Left colon (tissue), 2 donors: ENCODE data around the gene CNTFR. TPM values are rescaled to one million over a fixed set of nuclear protein-coding genes. Genes with fewer than 3 reads are reported as not detected.

Source experiments
- ATAC-seq: fragments of 200-7000 bp; cut with Tn5 transposase; one replicate; pipeline ENCODE4 v1.9.1; 2020; ENCODE audit warnings: mild to moderate bottlenecking, moderate library complexity
- DNase-seq, 2 donors: peaks; one replicate each; pipeline ENCODE4 v3.0.0-alpha.2; 2020
- intact Hi-C, 2 donors: fragments of 100-400 bp; cut with DNase I in 1 of 2; cut with micrococcal nuclease in 1 of 2; formaldehyde crosslinking; loops; one replicate each; pipeline versions ENCODE4 v1.11.2 to v1.14.0; 2022; cut with DNase I, micrococcal nuclease
- total RNA-seq, 2 donors: library from RNA; stranded (reverse); fragmentation: NEBNext Ultra II Directional; extraction: Animal tissue kit (Norgen Biotek cat#: 25700); gene quantifications; one replicate each; pipeline ENCODE4 v1.2.1, GENCODE V29; 2021
- donor health status: DM: no; HTN: no; CAD: no.
- donor health status: DM: yes; HTN: yes; CAD: no.

CNTFR gene
- total RNA-seq, 2 donors from 2014 or later, result 6.4 to 13.1 TPM

GRCh38 chr9:34577400-34578240 is 11.9 kb downstream of the CNTFR start:
- DNase-seq (no peak), ATAC-seq (no peak)
- intact Hi-C loops, result no loop called here

DNA sequence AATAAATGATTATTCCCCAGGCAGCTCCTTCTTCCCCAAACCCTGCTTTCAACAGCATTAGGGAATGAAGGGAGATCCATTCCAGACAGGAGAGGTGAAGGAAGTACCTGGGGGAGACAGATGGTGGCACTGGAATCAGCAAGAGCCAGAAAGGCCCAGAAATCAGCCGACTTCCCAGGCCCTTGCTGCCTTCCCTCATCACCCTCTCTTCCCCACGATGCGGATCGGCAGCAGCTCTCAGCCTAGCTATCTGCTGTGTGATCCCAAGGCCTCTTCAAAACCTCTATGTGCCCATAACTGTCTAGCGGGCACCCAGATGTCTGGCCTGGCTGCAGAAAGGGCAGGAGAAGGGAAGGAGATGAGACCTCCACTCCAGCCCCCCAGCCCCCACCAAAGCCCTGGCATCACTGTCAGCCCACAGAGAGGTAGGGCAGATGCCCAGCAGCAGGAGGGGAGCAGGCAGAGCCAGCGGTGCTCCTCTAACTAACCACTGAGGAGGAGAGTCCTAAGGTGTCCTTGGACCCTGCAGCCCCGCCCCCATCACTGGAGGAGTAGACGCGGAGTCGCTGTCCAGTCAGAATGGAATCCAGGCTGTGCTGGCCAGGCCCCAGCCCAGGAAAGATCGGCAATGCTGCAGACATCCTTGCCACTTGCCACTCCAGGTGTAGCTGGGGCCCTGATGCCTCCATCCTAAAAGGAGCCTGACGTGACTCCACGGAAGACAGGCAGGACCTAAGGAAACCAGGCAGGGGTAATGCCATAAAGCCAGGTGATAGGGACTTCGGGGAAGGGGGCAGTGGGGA is 12.7 kb downstream of the CNTFR start:
- intact Hi-C loops, result no loop called here
- DNase-seq (peak in 1 of 2 donors; percentile 23), ATAC-seq (no peak)

- peak; percentile 49 to 62 for DNase-seq
- intact Hi-C loops, result no loop called here
- ATAC-seq, result peak; percentile 62
Measured at GRCh38 chr9:34575862-34576596, 13.5 kb downstream of the CNTFR start.

- ATAC-seq, result no peak
- DNase-seq, result no peak
- intact Hi-C loops, result no loop called here
Measured at GRCh38 chr9:34575241-34575640, 14.3 kb downstream of the CNTFR start.

- intact Hi-C loops, result no loop called here
- ATAC-seq (no peak), DNase-seq (no peak)
Measured at GRCh38 chr9:34574571-34574970, 15.0 kb downstream of the CNTFR start.

GRCh38 chr9:34573599-34574325 is 15.8 kb downstream of the CNTFR start:
- intact Hi-C loops, result no loop called here
- no peak for DNase-seq
- no peak for ATAC-seq

GRCh38 chr9:34572628-34573027 is 16.9 kb downstream of the CNTFR start:
- peak; percentile 2 for ATAC-seq
- no peak for DNase-seq
- intact Hi-C loops, result no loop called here

- DNase-seq, result peak; percentile 71 to 84
- peak; percentile 86 for ATAC-seq
- intact Hi-C loops, result no loop called here
Measured at GRCh38 chr9:34572092-34572491, 17.4 kb downstream of the CNTFR start.

DNA sequence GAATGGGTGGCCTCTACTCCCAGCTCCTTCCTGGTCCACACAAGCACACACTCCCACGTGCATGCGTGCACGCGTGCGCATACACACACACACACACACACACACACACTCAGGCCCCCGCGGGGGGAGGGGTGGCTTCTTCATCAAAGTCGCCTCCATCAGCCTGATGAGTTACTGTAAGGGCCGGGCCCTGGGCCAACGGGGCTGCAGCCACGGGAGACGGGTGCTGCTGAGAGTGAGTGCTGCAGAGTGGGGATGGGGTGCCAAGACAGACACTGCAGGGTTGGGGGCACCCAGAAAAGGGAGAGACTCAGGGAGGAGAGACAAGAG is 18.1 kb downstream of the CNTFR start:
- DNase-seq (peak in 1 of 2 donors; percentile 45), ATAC-seq (no peak)
- intact Hi-C loops, result no loop called here

DNA sequence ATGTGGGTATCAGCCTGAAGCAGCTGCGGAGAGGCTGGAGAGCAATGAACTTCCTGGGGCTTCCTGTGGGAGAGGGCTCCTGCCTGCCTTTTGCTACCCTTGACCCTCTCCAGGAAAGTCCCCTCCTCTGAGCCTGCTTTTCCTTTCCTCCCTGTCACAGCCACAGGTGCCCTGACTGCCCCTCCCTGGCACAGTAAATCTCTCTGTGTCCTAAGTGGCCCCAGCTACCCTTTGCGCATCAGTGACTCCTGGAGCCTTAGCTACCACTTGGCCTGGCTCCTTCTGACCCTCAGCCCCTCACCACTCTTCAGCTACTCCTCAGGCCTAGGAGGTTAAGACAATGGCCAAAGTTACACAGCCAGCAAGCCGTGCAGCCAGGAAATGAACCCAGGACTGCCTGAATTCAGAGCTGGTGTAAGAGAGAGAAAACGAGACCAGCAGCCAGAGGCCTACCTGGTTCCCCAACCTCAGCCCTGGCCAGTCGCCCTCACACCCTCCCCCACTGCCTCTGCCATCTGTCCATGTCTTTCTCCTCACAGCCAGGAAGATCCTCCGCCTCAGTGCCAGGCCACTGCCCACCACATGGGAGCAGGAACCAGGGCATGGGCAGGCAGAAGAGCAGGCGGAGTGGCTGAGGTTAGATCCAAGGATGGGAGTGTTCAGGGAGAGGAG is 18.6 kb downstream of the CNTFR start:
- intact Hi-C loops, result no loop called here
- no peak for DNase-seq
- peak; percentile 38 for ATAC-seq

GRCh38 chr9:34570376-34570775 is 19.1 kb downstream of the CNTFR start:
- ATAC-seq, result no peak
- intact Hi-C loops, result no loop called here
- DNase-seq, result no peak

- DNase-seq (no peak), ATAC-seq (no peak)
- intact Hi-C loops, result no loop called here
Measured at GRCh38 chr9:34568774-34569173, 20.8 kb downstream of the CNTFR start.

- no peak for ATAC-seq
- DNase-seq, result no peak
- intact Hi-C loops, result no loop called here
Measured at GRCh38 chr9:34568133-34568532, 21.4 kb downstream of the CNTFR start.

DNA sequence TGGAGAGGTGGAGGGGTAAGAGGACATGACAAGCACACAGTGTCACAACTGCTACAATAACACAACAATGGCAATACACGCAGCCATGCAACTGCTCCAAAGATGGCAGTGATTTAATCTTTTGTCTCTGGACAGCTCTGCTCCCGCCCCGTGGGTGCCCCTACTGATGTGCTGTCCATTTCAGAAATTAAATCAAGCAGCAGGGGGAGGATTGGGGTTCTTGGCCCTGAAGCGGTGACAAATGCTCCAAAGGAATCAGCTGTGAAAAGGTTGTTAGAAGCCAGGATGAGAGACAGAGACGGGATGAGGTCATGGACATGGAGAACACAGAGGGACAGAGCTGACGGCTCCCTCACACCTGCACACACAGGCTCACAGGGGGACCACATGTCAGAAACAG is 22.6 kb downstream of the CNTFR start:
- ATAC-seq (no peak), DNase-seq (no peak)
- intact Hi-C loops, result no loop called here

GRCh38 chr9:34566322-34566721 is 23.2 kb downstream of the CNTFR start:
- DNase-seq (no peak), ATAC-seq (no peak)
- intact Hi-C loops, result no loop called here

DNA sequence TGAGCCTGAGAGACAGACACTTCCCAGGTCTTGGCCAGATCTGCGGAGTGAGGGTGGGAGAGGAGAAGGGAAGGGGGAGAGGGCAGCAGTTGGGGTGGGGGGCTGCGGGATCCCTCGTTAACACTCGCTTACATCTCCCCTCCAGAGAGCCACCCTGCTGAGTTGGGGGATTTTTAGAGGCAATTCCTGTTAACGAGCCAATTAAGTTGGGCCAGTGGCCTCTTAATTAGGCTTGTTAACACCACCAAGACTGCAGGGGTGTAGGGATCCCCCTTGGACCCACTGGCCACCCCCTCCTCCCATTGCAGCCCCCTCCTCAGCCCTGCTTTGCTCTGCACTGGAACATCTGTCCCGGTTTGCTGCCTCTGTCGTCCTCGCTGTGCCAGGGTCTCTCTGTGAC is 23.7 kb downstream of the CNTFR start:
- DNase-seq (no peak), ATAC-seq (no peak)
- intact Hi-C loops, result no loop called here

DNA sequence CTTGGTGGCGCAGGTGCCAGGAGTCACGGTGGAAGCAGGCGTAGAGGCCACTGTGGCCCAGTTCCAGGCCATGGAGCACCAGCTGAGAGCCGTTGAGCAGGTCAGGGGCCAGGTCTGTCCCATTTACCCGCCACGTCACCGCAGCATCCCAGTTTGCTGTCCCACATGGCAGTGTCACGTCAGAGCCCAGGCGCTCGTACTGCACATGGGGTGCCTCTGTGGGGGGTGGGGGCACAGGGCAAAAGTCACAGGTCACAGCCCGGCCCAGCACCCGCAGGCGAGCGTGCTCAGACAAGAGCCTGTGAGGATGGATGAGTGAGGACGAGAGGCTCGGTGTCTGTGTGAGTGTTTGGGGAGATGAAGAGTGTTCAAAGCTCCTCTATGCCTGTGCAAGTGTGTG is 24.9 kb downstream of the CNTFR start:
- ATAC-seq, result no peak
- no peak for DNase-seq
- intact Hi-C loops, result no loop called here

DNA sequence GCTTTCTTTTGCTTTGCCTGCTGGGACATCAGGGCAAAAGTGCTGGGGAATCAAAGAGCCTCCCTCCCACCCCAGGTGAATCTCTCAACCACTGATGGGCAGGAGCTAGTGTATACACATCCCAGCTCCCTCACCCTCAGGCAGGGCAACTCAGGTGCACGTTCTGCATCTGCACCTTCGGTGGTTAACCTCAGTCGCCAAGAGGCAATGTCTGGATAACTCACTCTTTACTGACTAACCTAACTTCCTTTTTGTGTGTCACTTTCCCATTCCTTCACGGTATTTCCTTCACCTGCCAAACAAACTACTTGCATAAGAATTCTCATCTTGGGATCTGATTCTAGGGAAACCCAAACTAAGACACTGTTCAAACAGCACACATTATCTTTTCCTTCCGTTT is 26.3 kb downstream of the CNTFR start:
- ATAC-seq (no peak), DNase-seq (no peak)
- intact Hi-C loops, result no loop called here
